Suprapubic skin (tissue), 4 donors: ENCODE measurements around the gene EFTUD2. TPM values are rescaled to one million over a fixed set of nuclear protein-coding genes. Genes with fewer than 3 reads are reported as not detected.
"Not testable (repeated sequence)": the region's sequence is repeated elsewhere in the genome, so short reads cannot be mapped to it uniquely, and the experiment has no call there.

Experiments used
- DNase-seq, 2 donors: peaks; one replicate each; pipeline ENCODE4 v3.0.0-alpha.2; 2019; ENCODE audit warnings: low spot score in 2 of 2
- H3K27ac ChIP-seq: fragments of 200-600 bp; sonication (generic); one replicate; pipeline ENCODE4 v1.5.1; 2019
- H3K27me3 ChIP-seq: fragments of 200-600 bp; sonication (generic); one replicate; pipeline ENCODE4 v1.5.1; 2019
- H3K36me3 ChIP-seq: fragments of 200-600 bp; sonication (generic); one replicate; pipeline ENCODE4 v1.5.1; 2019
- H3K4me1 ChIP-seq: fragments of 200-600 bp; sonication (generic); one replicate; pipeline ENCODE4 v1.5.1; 2019
- H3K4me3 ChIP-seq: fragments of 200-600 bp; sonication (generic); one replicate; pipeline ENCODE4 v1.5.1; 2019; ENCODE audit warnings: mild to moderate bottlenecking
- H3K9me3 ChIP-seq: fragments of 200-600 bp; sonication (generic); one replicate; pipeline ENCODE4 v1.5.1; 2019
- CTCF ChIP-seq, 2 donors: fragments of 200-600 bp in 1 of 2; fragments of 450-650 bp in 1 of 2; sonication (generic) in 1 of 2; IDR thresholded peaks; one replicate each; pipeline ENCODE4 v1.5.1; 2016 to 2019; ENCODE audit warnings: antibody characterized with exemption in 2 of 2, mild to moderate bottlenecking in 1 of 2, moderate library complexity in 1 of 2
- EP300 ChIP-seq: sonication (generic); formaldehyde crosslinking; IDR thresholded peaks from one replicate; pipeline ENCODE4 v1.6.1; 2017; ENCODE audit warnings: antibody characterized with exemption
- POLR2A ChIP-seq, 2 donors: fragments of 450-650 bp; IDR thresholded peaks; one replicate each; pipeline ENCODE4 v1.6.1; 2017; ENCODE audit warnings: antibody characterized with exemption in 2 of 2, mild to moderate bottlenecking in 2 of 2, moderate library complexity in 2 of 2
- POLR2AphosphoS5 ChIP-seq, 3 donors: sonication (generic); formaldehyde crosslinking; IDR thresholded peaks; one replicate each; pipeline ENCODE4 v1.6.1; 2017; ENCODE audit warnings: antibody characterized with exemption in 3 of 3
- WGBS: methylation state at CpG from one replicate; pipeline ENCODE4 v1.1.5; 2018; 5-methylcytosine and 5-hydroxymethylcytosine counted together
- total RNA-seq, 4 donors: library from RNA; depleted of rRNA; stranded (reverse); fragments of >200 nt; gene quantifications; one replicate each; pipeline ENCODE4 v1.1.0, GENCODE V29; 2016

EFTUD2 gene
- total RNA-seq: 100 to 1,000 TPM in 2 of 4 donors, 10 to 100 TPM in 2; 46.6 to 114 (median 94.7) TPM

GRCh38 chr17:44899074-44899782 lies at the start of gene EFTUD2:
EFTUD2 (minus strand) TSS chr17:44899445; CDS start chr17:44894521, 4,924 bp downstream.
- Histone ChIP-seq H3K9me3 (no peaks in the 10 kb centered on the region), H3K4me3 (peak within 1 kb of the TSS; percentile 70), H3K27ac (peak within 1 kb of the TSS; percentile 95), H3K4me1 (peaks cover 33% of the 10 kb centered on the region), H3K36me3 (peaks cover 2% of the 10 kb centered on the region), H3K27me3 (no peaks in the 10 kb centered on the region)
- peak; percentile 95 to 96 for DNase-seq
- 0% methylated on average over 20 of the region's 54 CpGs for WGBS
- TF ChIP-seq POLR2AphosphoS5 (IDR thresholded peaks at IDR 0.05) (peak in 2 of 3 donors; percentile 93 to 97), POLR2A (IDR thresholded peaks at IDR 0.05) (peak in 1 of 2 donors; percentile 57), EP300 (no peak), CTCF (IDR thresholded peaks at IDR 0.05) (no peak)

- Histone ChIP-seq H3K36me3 (no peaks in the 10 kb centered on the region), H3K4me1 (peaks cover 13% of the 10 kb centered on the region), H3K27me3 (no peaks in the 10 kb centered on the region), H3K9me3 (no peaks in the 10 kb centered on the region), H3K4me3 (peak overlapping the region; percentile 74), H3K27ac (no peak overlapping the region)
- 81% methylated on average over 4 of the region's 7 CpGs for WGBS
- no peak for DNase-seq
- no peak for TF ChIP-seq CTCF (IDR thresholded peaks at IDR 0.05)
- no peak for TF ChIP-seq POLR2AphosphoS5 (IDR thresholded peaks at IDR 0.05)
- TF ChIP-seq POLR2A (IDR thresholded peaks at IDR 0.05): no peak
- no peak for TF ChIP-seq EP300
These were observed 49.1 kb upstream of the EFTUD2 start for GRCh38 chr17:44948315-44948795.

GRCh38 chr17:44947461-44948314 lies 48.4 kb upstream of the EFTUD2 start, which contains the start of gene KIF18B:
KIF18B (minus strand) TSS chr17:44947773; CDS start chr17:44936344, 11,429 bp downstream.
- H3K27me3 ChIP-seq: no peaks in the 10 kb centered on the region
- peak within 1 kb of the TSS; percentile 74 for H3K4me3 ChIP-seq
- 16% methylated on average over 9 of the region's 62 CpGs for WGBS
- TF ChIP-seq POLR2A (IDR thresholded peaks at IDR 0.05): no peak
- peak in 2 of 3 donors; percentile 20 to 45 for TF ChIP-seq POLR2AphosphoS5 (IDR thresholded peaks at IDR 0.05)
- no peak for TF ChIP-seq EP300
- no peak for TF ChIP-seq CTCF (IDR thresholded peaks at IDR 0.05)
- no peak within 1 kb of the TSS for H3K27ac ChIP-seq
- H3K36me3 ChIP-seq: no peaks in the 10 kb centered on the region
- H3K4me1 ChIP-seq: peaks cover 13% of the 10 kb centered on the region
- DNase-seq: peak; percentile 91 to 95
- H3K9me3 ChIP-seq: no peaks in the 10 kb centered on the region

GRCh38 chr17:44945652-44946051 lies 46.4 kb upstream of the EFTUD2 start:
- H3K27ac ChIP-seq, H3K36me3 ChIP-seq, DNase-seq, H3K27me3 ChIP-seq, H3K9me3 ChIP-seq, H3K4me3 ChIP-seq: not testable (repeated sequence)
- H3K4me1 ChIP-seq: peaks cover 13% of the 10 kb centered on the region
- WGBS: 86% methylated on average over 10 of the region's 10 CpGs

GRCh38 chr17:44942456-44942855 lies 43.2 kb upstream of the EFTUD2 start:
- Histone ChIP-seq H3K4me1 (peaks cover 10% of the 10 kb centered on the region), H3K27me3 (no peaks in the 10 kb centered on the region), H3K36me3 (no peaks in the 10 kb centered on the region), H3K9me3 (no peaks in the 10 kb centered on the region), H3K4me3 (no peak overlapping the region), H3K27ac (no peak overlapping the region)
- WGBS: 84% methylated on average over 4 of the region's 4 CpGs
- TF ChIP-seq POLR2A (IDR thresholded peaks at IDR 0.05): no peak
- no peak for DNase-seq
